Measurements from ENCODE around the gene TBC1D2. TPM values are rescaled to one million over a fixed set of nuclear protein-coding genes. Genes with fewer than 3 reads are reported as not detected.

The TBC1D2 gene
- total and polyA plus RNA-seq, 10 of the 15 experiments (the other 5 are each of a cell fraction or from before 2014, with no cell fraction given) = 0.04 to 1.6 (median 1.1) TPM

DNA sequence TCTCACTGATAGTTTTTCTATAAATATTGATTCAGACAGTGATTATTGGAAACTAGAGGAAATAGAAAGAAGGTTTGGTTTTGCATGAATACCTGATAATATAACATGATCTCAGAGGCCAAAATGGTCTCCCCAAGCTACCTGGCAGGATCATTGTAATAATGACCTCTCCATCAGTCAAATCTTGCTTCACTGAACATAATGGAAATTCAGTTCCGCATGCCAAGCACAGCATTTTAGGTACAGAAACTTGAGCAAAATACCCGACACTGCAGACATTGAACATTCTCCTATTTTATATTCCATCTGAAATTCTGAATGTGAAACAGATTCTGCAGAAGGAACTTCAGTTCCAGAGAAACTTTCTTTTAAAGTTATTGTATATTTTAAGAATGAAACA is 9.1 kb upstream of the TBC1D2 start:
- SMC1A ChIA-PET (ENCODE audit: uncharacterized antibody, unreplicated experiment) = interaction anchor here (0.6 to 3.0 kb wide), 10 partner anchors 59 to 1822 kb away, joined by 3 to 23 read pairs (median 4); partner anchors contain the start of gene TRIM14
- H3K36me3 ChIP-seq (ENCODE audit: control insufficient read depth in 2 of 2, insufficient read depth in 2 of 2, low read length in 1 of 2) = no peaks in the 10 kb centered on the region
- no peaks in the 10 kb centered on the region for H3K27me3 ChIP-seq (replicated peaks in 1 of 2; ENCODE audit: control insufficient read depth in 2 of 2, insufficient read depth in 2 of 2, low read length in 1 of 2)
- H3K4me3 ChIP-seq = no peak overlapping the region
- H4K20me1 ChIP-seq (ENCODE audit: control insufficient read depth, insufficient read depth) = no peaks in the 10 kb centered on the region
- in situ Hi-C loops (cut with MboI) (loop anchor here (5.0 to 10.0 kb wide), 2 partner anchors 192 to 540 kb away; no protein-coding TSS in a partner anchor), intact Hi-C loops (cut with micrococcal nuclease; ENCODE audit: unreplicated experiment) (loop anchor here (10.0 kb wide), 1 partner anchor 550 kb away; no protein-coding TSS in a partner anchor)
- CTCF ChIA-PET = interaction anchor here (0.7 to 2.9 kb wide), 17 partner anchors 12 to 552 kb away, joined by 3 to 41 read pairs (median 5); partner anchors contain the start of genes TRIM14 and TRMO
- RAD21 ChIA-PET (ENCODE audit: unreplicated experiment) = interaction anchor here (1.0 to 2.5 kb wide), 6 partner anchors 54 to 342 kb away, joined by 3 to 15 read pairs (median 6); partner anchors contain the start of genes TRIM14 and TRMO
- no peak overlapping the region for H3K4me2 ChIP-seq (ENCODE audit: control insufficient read depth, insufficient read depth)
- WGBS (ENCODE audit: insufficient coverage, insufficient replicate concordance, low lambda C conversion rate, missing lambda C conversion rate) = 40% methylated on average over 2 of the region's 2 CpGs
- ATAC-seq = no peak
- no peaks in the 10 kb centered on the region for H3K79me2 ChIP-seq (ENCODE audit: control insufficient read depth, insufficient read depth, low read length)
- no peaks in the 10 kb centered on the region for H3K4me1 ChIP-seq (ENCODE audit: control insufficient read depth, insufficient read depth, low read length)
- BruUV-seq (replicated peaks) = no TSS peak
- H3K9ac ChIP-seq (ENCODE audit: control insufficient read depth, insufficient read depth, low read length) = no peak overlapping the region
- no peaks in the 10 kb centered on the region for H3K9me3 ChIP-seq (replicated peaks; ENCODE audit: control insufficient read depth, insufficient read depth, low read length)
- H3K27ac ChIP-seq (ENCODE audit: control insufficient read depth, insufficient read depth) = no peak overlapping the region
- POLR2A ChIA-PET = interaction anchor here (0.9 kb wide), 1 partner anchor 206 kb away, joined by 3 read pairs; no protein-coding TSS in a partner anchor
- no peak for TF ChIP-seq SRF (IDR thresholded peaks at IDR 0.05; ENCODE audit: low read depth in 2 of 2, low read length in 2 of 2)
- no peak for TF ChIP-seq MYB (IDR thresholded peaks at IDR 0.05; ENCODE audit: borderline replicate concordance, low read depth, low read length)
- TF ChIP-seq, protein P1, sequence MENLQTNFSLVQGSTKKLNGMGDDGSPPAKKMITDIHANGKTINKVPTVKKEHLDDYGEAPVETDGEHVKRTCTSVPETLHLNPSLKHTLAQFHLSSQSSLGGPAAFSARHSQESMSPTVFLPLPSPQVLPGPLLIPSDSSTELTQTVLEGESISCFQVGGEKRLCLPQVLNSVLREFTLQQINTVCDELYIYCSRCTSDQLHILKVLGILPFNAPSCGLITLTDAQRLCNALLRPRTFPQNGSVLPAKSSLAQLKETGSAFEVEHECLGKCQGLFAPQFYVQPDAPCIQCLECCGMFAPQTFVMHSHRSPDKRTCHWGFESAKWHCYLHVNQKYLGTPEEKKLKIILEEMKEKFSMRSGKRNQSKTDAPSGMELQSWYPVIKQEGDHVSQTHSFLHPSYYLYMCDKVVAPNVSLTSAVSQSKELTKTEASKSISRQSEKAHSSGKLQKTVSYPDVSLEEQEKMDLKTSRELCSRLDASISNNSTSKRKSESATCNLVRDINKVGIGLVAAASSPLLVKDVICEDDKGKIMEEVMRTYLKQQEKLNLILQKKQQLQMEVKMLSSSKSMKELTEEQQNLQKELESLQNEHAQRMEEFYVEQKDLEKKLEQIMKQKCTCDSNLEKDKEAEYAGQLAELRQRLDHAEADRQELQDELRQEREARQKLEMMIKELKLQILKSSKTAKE (IDR thresholded peaks at IDR 0.05; ENCODE audit: low read depth, poor library complexity, severe bottlenecking) = no peak
- no peak overlapping the region for H2AFZ ChIP-seq (ENCODE audit: control insufficient read depth, low read depth, low read length)
- no peak for FAIRE-seq
- no peak for DNase-seq (ENCODE audit: low read depth, low spot score)
